Trophoblast cell (in vitro differentiated cells and primary cell): ENCODE measurements around the gene RAD51C.
"Not testable (repeated sequence)": the region's sequence is repeated elsewhere in the genome, so short reads cannot be mapped to it uniquely, and the experiment has no call there.

Experiments used
- DNase-seq, 2 donors: peaks; one replicate each; pipeline ENCODE4 v3.0.0-alpha.2; 2016
- H2AFZ ChIP-seq: 2 replicates; pipeline ENCODE4 v1.6.1; 2013; ENCODE audit warnings: low read length, moderate library complexity, mild to moderate bottlenecking; ENCODE audit not compliant: insufficient read depth, poor library complexity
- H2AK5ac ChIP-seq: 2 replicates; pipeline ENCODE4 v1.6.1; 2013; ENCODE audit warnings: mild to moderate bottlenecking, low read length
- H2BK120ac ChIP-seq: 2 replicates; pipeline ENCODE4 v1.6.1; 2013; ENCODE audit warnings: low read length, mild to moderate bottlenecking, moderate library complexity; ENCODE audit not compliant: insufficient read depth, poor library complexity
- H2BK12ac ChIP-seq: 2 replicates; pipeline ENCODE4 v1.6.1; 2013; ENCODE audit warnings: mild to moderate bottlenecking, low read length, moderate library complexity
- H2BK5ac ChIP-seq: 2 replicates; pipeline ENCODE4 v1.6.1; 2013; ENCODE audit warnings: low read length, low read depth, moderate library complexity, mild to moderate bottlenecking; ENCODE audit not compliant: poor library complexity
- H3K14ac ChIP-seq: 2 replicates; pipeline ENCODE4 v1.6.1; 2013; ENCODE audit warnings: mild to moderate bottlenecking, low read length
- H3K18ac ChIP-seq: 2 replicates; pipeline ENCODE4 v1.6.1; 2013; ENCODE audit warnings: mild to moderate bottlenecking, low read length
- H3K23ac ChIP-seq: 2 replicates; pipeline ENCODE4 v1.6.1; 2013; ENCODE audit warnings: low read length
- H3K27ac ChIP-seq: 2 replicates; pipeline ENCODE4 v1.5.1; 2013; ENCODE audit warnings: low read depth, mild to moderate bottlenecking, inconsistent platforms, low read length, moderate library complexity
- H3K27me3 ChIP-seq: 2 replicates; pipeline ENCODE4 v1.6.1; 2013; ENCODE audit warnings: inconsistent platforms, mild to moderate bottlenecking, low read length, moderate library complexity; ENCODE audit not compliant: insufficient read depth
- H3K36me3 ChIP-seq, 2 experiments: 1 replicate in 1 of 2; 2 replicates in 1 of 2; pipeline ENCODE4 v1.6.1; 2013; ENCODE audit warnings: low read length in 2 of 2, mild to moderate bottlenecking in 2 of 2, moderate library complexity in 1 of 2; ENCODE audit not compliant: insufficient read depth in 2 of 2, control insufficient read depth in 1 of 2
- H3K4ac ChIP-seq: 2 replicates; pipeline ENCODE4 v1.6.1; 2013; ENCODE audit warnings: low read depth, mild to moderate bottlenecking, low read length, moderate library complexity
- H3K4me1 ChIP-seq, 2 experiments: 1 replicate in 1 of 2; 2 replicates in 1 of 2; pipeline ENCODE4 v1.6.1; 2013; ENCODE audit warnings: low read length in 2 of 2, mild to moderate bottlenecking in 2 of 2, moderate library complexity in 1 of 2; ENCODE audit not compliant: insufficient read depth in 2 of 2, control insufficient read depth in 1 of 2
- H3K4me2 ChIP-seq: 2 replicates; pipeline ENCODE4 v1.6.1; 2013; ENCODE audit warnings: inconsistent platforms, mild to moderate bottlenecking, low read length, moderate library complexity
- H3K4me3 ChIP-seq: 2 replicates; pipeline ENCODE4 v1.5.1; 2013; ENCODE audit warnings: mild to moderate bottlenecking, low read depth, low read length, inconsistent platforms
- H3K79me1 ChIP-seq: one replicate; pipeline ENCODE4 v1.6.1; 2013; ENCODE audit warnings: low read length
- H3K79me2 ChIP-seq: 2 replicates; pipeline ENCODE4 v1.6.1; 2013; ENCODE audit warnings: low read length, mild to moderate bottlenecking; ENCODE audit not compliant: control insufficient read depth, insufficient read depth, poor library complexity
- H3K9ac ChIP-seq: 2 replicates; pipeline ENCODE4 v1.6.1; 2013; ENCODE audit warnings: mild to moderate bottlenecking, low read length
- H3K9me3 ChIP-seq: 2 replicates; pipeline ENCODE4 v1.6.1; 2013; ENCODE audit warnings: low read depth, mild to moderate bottlenecking, control low read depth, inconsistent platforms, low read length; ENCODE audit not compliant: insufficient read depth
- H4K12ac ChIP-seq: 2 replicates; pipeline ENCODE4 v1.6.1; 2013; ENCODE audit warnings: low read depth, mild to moderate bottlenecking, low read length, moderate library complexity
- H4K8ac ChIP-seq: 2 replicates; pipeline ENCODE4 v1.6.1; 2013; ENCODE audit warnings: low read depth, mild to moderate bottlenecking, low read length, moderate library complexity
- H4K91ac ChIP-seq: one replicate; pipeline ENCODE4 v1.6.1; 2013; ENCODE audit warnings: low read depth, mild to moderate bottlenecking, low read length, moderate library complexity
- WGBS: extraction: QIAGEN DNeasy Blood & Tissue Kit; methylation state at CpG from one replicate; pipeline ENCODE4 v1.1.7; 2013; ENCODE audit warnings: missing lambda C conversion rate; ENCODE audit not compliant: insufficient read length, insufficient coverage; ENCODE audit errors: extremely low coverage; 5-methylcytosine and 5-hydroxymethylcytosine counted together

The RAD51C gene

DNA sequence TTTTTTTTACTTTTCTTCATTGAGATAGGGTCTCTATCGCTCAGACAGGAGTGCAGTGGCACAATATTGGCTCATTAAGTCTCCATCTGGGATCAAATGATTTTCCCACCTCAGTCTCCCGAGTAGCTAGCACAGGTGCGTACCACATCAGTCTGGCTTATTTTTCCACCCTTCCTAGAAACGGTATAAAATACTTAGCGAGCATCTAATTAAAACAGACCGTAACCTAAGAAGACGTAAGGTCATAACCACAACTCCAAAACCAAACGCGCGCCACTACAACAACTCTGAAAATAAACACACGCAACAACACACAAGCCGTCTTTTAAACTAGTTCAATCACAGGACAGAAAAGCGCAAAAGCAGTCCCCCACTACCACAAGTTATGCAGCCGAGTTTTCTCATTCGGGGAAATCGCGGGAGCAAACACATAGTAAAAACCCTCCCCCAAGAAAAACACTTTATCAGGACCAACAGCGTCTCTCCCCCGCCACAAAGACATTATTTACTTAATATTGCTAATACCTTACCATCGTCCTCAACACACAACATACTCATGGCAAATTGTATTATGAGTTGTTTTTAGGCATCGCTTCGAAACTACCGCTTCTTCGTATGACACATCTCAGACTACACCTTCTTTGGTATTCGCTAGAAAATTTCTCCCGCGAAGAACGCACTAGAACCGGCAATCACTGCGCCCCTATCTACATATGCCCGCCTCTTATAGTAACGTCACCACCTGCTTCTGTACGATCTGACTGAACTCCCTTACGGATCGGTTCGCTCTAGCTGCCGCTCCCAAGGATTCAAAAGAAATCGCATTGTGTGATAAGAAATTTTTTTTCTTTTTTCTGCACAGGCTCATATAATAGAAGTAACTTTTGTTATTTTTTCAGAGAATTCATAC is 33.3 kb upstream of the RAD51C start:
- Histone ChIP-seq H4K8ac (peak overlapping the region; percentile 37), H3K4me3 (no peak overlapping the region), H3K4me1 (no peaks in the 10 kb centered on the region), H3K27me3 (no peaks in the 10 kb centered on the region), H3K36me3 (no peaks in the 10 kb centered on the region), H4K12ac (peak overlapping the region; percentile 67), H2AFZ (no peak overlapping the region), H3K79me2 (peaks cover 2% of the 10 kb centered on the region), H3K27ac (no peak overlapping the region), H3K4ac (peak overlapping the region; percentile 59), H3K9me3 (peaks cover 2% of the 10 kb centered on the region), H3K14ac (peak overlapping the region; percentile 87), H3K18ac (no peak overlapping the region), H3K79me1 (peaks cover 3% of the 10 kb centered on the region), H2AK5ac (no peak overlapping the region), H2BK120ac (peak overlapping the region; percentile 91), H3K4me2 (peak overlapping the region; percentile 50), H3K23ac (no peak overlapping the region), H4K91ac (peak overlapping the region; percentile 56), H3K9ac (no peak overlapping the region), H2BK12ac (no peak overlapping the region), H2BK5ac (peak overlapping the region; percentile 100)
- WGBS, result no CpG with 5 or more reads among the region's 38 CpGs
- DNase-seq, result peak; percentile 97

DNA sequence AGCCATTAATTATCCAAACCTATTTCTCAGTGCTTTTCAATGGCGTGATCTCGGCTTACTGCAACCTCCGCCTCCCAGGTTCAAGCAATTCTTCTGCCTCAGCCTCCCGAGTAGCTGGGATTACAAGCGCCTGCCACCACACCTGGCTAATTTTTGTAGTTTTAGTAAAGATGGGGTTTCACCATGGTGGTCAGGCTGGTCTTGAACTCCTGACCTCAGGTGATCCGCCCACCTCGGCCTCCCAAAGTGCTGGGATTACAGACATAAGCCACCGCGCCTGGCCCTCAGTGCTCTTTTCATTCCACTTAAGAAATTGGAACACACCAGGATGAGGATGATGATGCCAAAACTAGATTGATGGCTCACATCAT is 32.7 kb upstream of the RAD51C start:
- H3K27ac ChIP-seq, H2BK120ac ChIP-seq, H3K18ac ChIP-seq, H3K9ac ChIP-seq, H3K23ac ChIP-seq, H4K12ac ChIP-seq, H3K4me3 ChIP-seq, H3K14ac ChIP-seq, H3K79me2 ChIP-seq, H3K27me3 ChIP-seq, H3K36me3 ChIP-seq, H3K79me1 ChIP-seq, DNase-seq, H3K9me3 ChIP-seq, H3K4ac ChIP-seq, H4K8ac ChIP-seq, H4K91ac ChIP-seq, H2BK5ac ChIP-seq, H2AFZ ChIP-seq, H2AK5ac ChIP-seq, H2BK12ac ChIP-seq, H3K4me1 ChIP-seq: not testable (repeated sequence)
- WGBS, result no CpG with 5 or more reads among the region's 9 CpGs
- peak overlapping the region; percentile 50 for H3K4me2 ChIP-seq

DNA sequence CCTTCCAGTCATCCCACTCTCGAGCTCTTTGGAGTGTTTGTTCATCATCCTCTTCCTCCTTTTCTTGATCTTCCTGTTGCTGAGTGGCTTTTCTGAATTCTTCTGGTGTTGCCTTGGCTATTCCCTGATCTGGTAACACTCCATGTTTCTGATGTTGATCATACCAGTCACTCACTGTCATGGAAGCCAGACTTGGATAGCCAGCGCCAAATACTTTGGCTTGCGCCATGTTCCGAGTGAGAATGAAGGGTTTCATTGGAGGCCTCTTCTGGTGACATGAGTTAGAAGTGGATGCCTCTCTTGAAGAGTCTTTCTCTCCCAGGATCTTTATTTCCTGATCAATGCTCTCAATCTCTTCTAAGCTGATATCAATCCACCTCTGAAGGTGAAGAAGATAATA is 31.8 kb upstream of the RAD51C start:
- Histone ChIP-seq H3K18ac (no peak overlapping the region), H3K14ac (no peak overlapping the region), H3K4ac (no peak overlapping the region), H3K79me2 (peaks cover 2% of the 10 kb centered on the region), H3K4me3 (no peak overlapping the region), H4K91ac (no peak overlapping the region), H3K9me3 (peaks cover 2% of the 10 kb centered on the region), H3K36me3 (no peaks in the 10 kb centered on the region), H3K27ac (no peak overlapping the region), H4K12ac (no peak overlapping the region), H2AK5ac (no peak overlapping the region), H4K8ac (no peak overlapping the region), H3K9ac (no peak overlapping the region), H2BK12ac (no peak overlapping the region), H3K79me1 (peaks cover 3% of the 10 kb centered on the region), H3K4me2 (no peak overlapping the region), H2AFZ (no peak overlapping the region), H2BK5ac (no peak overlapping the region), H2BK120ac (no peak overlapping the region), H3K4me1 (peaks cover 0 to 2% of the 10 kb centered on the region in 2 experiments), H3K23ac (no peak overlapping the region), H3K27me3 (no peaks in the 10 kb centered on the region)
- peak; percentile 52 to 82 for DNase-seq
- WGBS, result no CpG with 5 or more reads among the region's 4 CpGs

DNA sequence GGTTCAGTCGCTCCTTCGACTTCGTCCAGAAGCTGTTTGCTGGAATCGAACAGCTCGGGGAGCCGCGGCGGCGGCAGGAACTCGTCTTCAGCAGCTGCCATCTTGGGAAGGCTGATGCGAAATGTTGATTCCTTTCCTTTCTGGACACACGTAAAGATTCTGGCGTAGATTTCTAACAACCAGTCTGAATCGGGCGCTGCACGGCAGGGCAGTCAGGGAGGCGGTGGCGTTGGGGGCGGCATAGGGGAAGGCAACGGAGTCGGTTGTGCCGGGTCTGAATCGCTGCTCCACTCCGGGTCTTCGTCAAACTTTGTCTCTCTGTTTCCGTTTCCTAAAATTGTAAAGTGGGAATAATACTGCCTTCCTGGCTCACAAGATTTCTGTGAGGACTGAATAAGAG is 30.9 kb upstream of the RAD51C start:
- Histone ChIP-seq H3K4me1 (peaks cover 0 to 2% of the 10 kb centered on the region in 2 experiments), H4K8ac (no peak overlapping the region), H3K4me2 (no peak overlapping the region), H3K23ac (no peak overlapping the region), H3K18ac (no peak overlapping the region), H3K79me2 (peaks cover 2% of the 10 kb centered on the region), H3K4me3 (no peak overlapping the region), H3K27me3 (no peaks in the 10 kb centered on the region), H3K36me3 (no peaks in the 10 kb centered on the region), H4K12ac (no peak overlapping the region), H3K27ac (no peak overlapping the region), H3K9ac (no peak overlapping the region), H3K4ac (no peak overlapping the region), H4K91ac (no peak overlapping the region), H3K9me3 (peaks cover 2% of the 10 kb centered on the region), H3K79me1 (peaks cover 3% of the 10 kb centered on the region), H2BK120ac (no peak overlapping the region), H2BK12ac (no peak overlapping the region), H3K14ac (no peak overlapping the region), H2AK5ac (no peak overlapping the region), H2AFZ (no peak overlapping the region), H2BK5ac (no peak overlapping the region)
- no peak for DNase-seq
- no CpG with 5 or more reads among the region's 26 CpGs for WGBS
